T-cell (primary cell): ENCODE data around the gene CCDC148. TPM values are rescaled to one million over a fixed set of nuclear protein-coding genes. Genes with fewer than 3 reads are reported as not detected.

Experiments
- ATAC-seq, 4 experiments: fragments of 200-7000 bp in 3 of 4; fragments of 150-1000 bp in 1 of 4; cut with Tn5 transposase; replicated peaks in 1 of 4; 1 replicate in 3 of 4; 2 replicates in 1 of 4; pipeline ENCODE4 v1.10.0; 2021; ENCODE audit warnings: moderate library complexity in 3 of 4, mild to moderate bottlenecking in 2 of 4, moderate number of reproducible peaks in 1 of 4
- CTCF ChIA-PET, 2 donors: fragments of 300-600 bp; sonication (Branson Sonifier 250); formaldehyde crosslinking; loops; one replicate each; lab custom pipeline; 2022; ENCODE audit warnings: antibody characterized with exemption in 2 of 2; lab: Charles Lee
- POLR2A ChIA-PET, 2 donors: fragments of 300-600 bp; sonication (Branson Sonifier 250); formaldehyde crosslinking; loops; one replicate each; lab custom pipeline; 2022; ENCODE audit warnings: antibody characterized with exemption in 2 of 2; lab: Charles Lee
- DNase-seq, 35 experiments: peaks; one replicate each; pipeline versions ENCODE4 v3.0.0 to v3.0.0-alpha.2; 2013 to 2023
- H3K27ac ChIP-seq: one replicate; pipeline ENCODE4 v1.5.1; 2013; ENCODE audit warnings: low read length
- H3K27me3 ChIP-seq, 2 experiments: replicated peaks in 1 of 2; 1 replicate in 1 of 2; 2 replicates in 1 of 2; pipeline versions ENCODE4 v1.6.1 to v1.7.0; 2013; ENCODE audit warnings: low read length in 1 of 2, mixed read lengths in 1 of 2; ENCODE audit not compliant: control insufficient read depth in 2 of 2, insufficient read depth in 2 of 2; ENCODE audit errors: extremely low read depth in 1 of 2
- H3K36me3 ChIP-seq, 2 donors: 1 replicate in 1 of 2; 2 replicates in 1 of 2; pipeline versions ENCODE4 v1.6.1 to v1.7.0; 2013; ENCODE audit warnings: low read length in 1 of 2; ENCODE audit not compliant: control insufficient read depth in 2 of 2, insufficient read depth in 1 of 2; ENCODE audit errors: extremely low read depth in 1 of 2
- H3K4me1 ChIP-seq, 2 experiments: 1 replicate in 1 of 2; 2 replicates in 1 of 2; pipeline versions ENCODE4 v1.6.1 to v1.7.0; 2013; ENCODE audit warnings: low read length in 2 of 2, mixed read lengths in 1 of 2; ENCODE audit not compliant: insufficient read depth in 2 of 2, control insufficient read depth in 1 of 2; ENCODE audit errors: extremely low read depth in 1 of 2
- H3K4me3 ChIP-seq, 2 donors: 1 replicate in 1 of 2; 2 replicates in 1 of 2; pipeline versions ENCODE4 v1.5.1 to v1.7.0; 2013; ENCODE audit warnings: mild to moderate bottlenecking in 2 of 2, low read length in 1 of 2, moderate library complexity in 1 of 2; ENCODE audit not compliant: control insufficient read depth in 1 of 2; ENCODE audit errors: extremely low read depth in 1 of 2
- H3K9me3 ChIP-seq: 2 replicates; pipeline ENCODE4 v1.7.0; 2013
- H3K27ac Mint-ChIP-seq, 2 donors: one replicate each; pipeline ENCODE4 v1.8.0; 2020 to 2021; ENCODE audit warnings: mild to moderate bottlenecking in 2 of 2, mixed read lengths in 2 of 2
- H3K27me3 Mint-ChIP-seq, 2 donors: one replicate each; pipeline ENCODE4 v1.8.0; 2021 to 2022; ENCODE audit warnings: mixed read lengths in 2 of 2
- H3K36me3 Mint-ChIP-seq: one replicate; pipeline ENCODE4 v1.8.0; 2021; ENCODE audit warnings: mixed read lengths
- H3K4me1 Mint-ChIP-seq, 3 donors: one replicate each; pipeline ENCODE4 v1.8.0; 2020 to 2022; ENCODE audit warnings: mixed read lengths in 3 of 3, mild to moderate bottlenecking in 1 of 3
- H3K4me3 Mint-ChIP-seq, 3 donors: one replicate each; pipeline ENCODE4 v1.8.0; 2020 to 2022; ENCODE audit warnings: mild to moderate bottlenecking in 3 of 3, mixed read lengths in 3 of 3, moderate library complexity in 3 of 3
- H3K9me3 Mint-ChIP-seq, 3 donors: one replicate each; pipeline ENCODE4 v1.8.0; 2020 to 2022; ENCODE audit warnings: mixed read lengths in 3 of 3
- WGBS: methylation state at CpG from one replicate; pipeline ENCODE4 v1.1.5; 2013; ENCODE audit warnings: missing lambda C conversion rate; ENCODE audit not compliant: insufficient coverage; 5-methylcytosine and 5-hydroxymethylcytosine counted together
- total RNA-seq, 35 experiments: library from RNA in 6 of 35; stranded (reverse) in 6 of 35; fragments of 120-200 nt in 1 of 35; gene quantifications; one replicate each; pipeline versions ENCODE4 v1.2.1 to v1.2.4 and lab custom pipeline; 2013 to 2026

Gene CCDC148
- total RNA-seq, 5 donors from 2014 or later (not counting 1 experiment from before 2014, with no cell fraction given): not detected

- peaks cover 9 to 10% of the 10 kb centered on the region in 2 donors for H3K27me3 Mint-ChIP-seq
- Histone ChIP-seq H3K4me3 (no peak overlapping the region), H3K36me3 (no peaks in the 10 kb centered on the region), H3K27me3 (no peaks in the 10 kb centered on the region), H3K4me1 (no peaks in the 10 kb centered on the region), H3K9me3 (no peaks in the 10 kb centered on the region), H3K27ac (no peak overlapping the region)
- H3K4me1 Mint-ChIP-seq: peaks cover 0 to 7% (median 7%) of the 10 kb centered on the region in 3 donors
- POLR2A ChIA-PET: no interaction called here
- H3K27ac Mint-ChIP-seq: no peak overlapping the region
- no peak for ATAC-seq
- WGBS: no CpG with 5 or more reads among the region's 1 CpG
- DNase-seq: no peak
- H3K4me3 Mint-ChIP-seq: no peak overlapping the region
- CTCF ChIA-PET: no interaction called here
- no peaks in the 10 kb centered on the region for H3K36me3 Mint-ChIP-seq
- no peaks in the 10 kb centered on the region for H3K9me3 Mint-ChIP-seq
These were observed 63.9 kb downstream of the CCDC148 start for GRCh38 chr2:158392687-158393086.

DNA sequence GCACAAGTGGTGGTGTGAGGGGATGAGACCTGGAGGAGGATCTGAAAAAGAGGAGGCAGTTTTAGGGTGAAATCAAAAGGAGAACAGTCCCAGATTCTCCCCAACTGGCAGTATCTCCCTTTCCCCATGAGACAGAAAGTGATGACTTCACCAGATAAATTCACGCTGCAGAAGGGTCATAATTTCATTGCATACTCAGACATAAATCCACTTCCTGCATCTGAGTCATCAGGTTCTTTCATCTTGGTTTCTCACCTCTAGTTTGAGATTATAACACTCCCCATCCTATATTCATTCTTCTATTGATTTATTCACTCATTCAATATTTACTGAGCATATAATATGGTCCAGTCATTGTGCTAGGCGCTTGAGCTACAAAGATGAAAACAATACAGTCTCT lies 64.7 kb downstream of the CCDC148 start:
- H3K27ac Mint-ChIP-seq: no peak overlapping the region

GRCh38 chr2:158391361-158391760 lies 65.2 kb downstream of the CCDC148 start:
- Histone ChIP-seq H3K4me3 (no peak overlapping the region), H3K27ac (no peak overlapping the region), H3K27me3 (no peaks in the 10 kb centered on the region), H3K4me1 (no peaks in the 10 kb centered on the region), H3K36me3 (no peaks in the 10 kb centered on the region), H3K9me3 (no peaks in the 10 kb centered on the region)
- ChIA-PET CTCF (no interaction called here), POLR2A (no interaction called here)
- Mint-ChIP-seq H3K27ac (no peak overlapping the region), H3K27me3 (peaks cover 0 to 1% of the 10 kb centered on the region in 2 donors), H3K9me3 (no peaks in the 10 kb centered on the region), H3K4me3 (no peak overlapping the region), H3K4me1 (peaks cover 0 to 7% (median 7%) of the 10 kb centered on the region in 3 donors), H3K36me3 (no peaks in the 10 kb centered on the region)
- DNase-seq: no peak
- ATAC-seq: no peak

More for the DNA sequence above, 64.7 kb downstream of the CCDC148 start:
- H3K4me3 Mint-ChIP-seq: no peak overlapping the region
- H3K27me3 ChIP-seq: no peaks in the 10 kb centered on the region
- DNase-seq: peak in 1 of 35 experiments; percentile 14
- no peaks in the 10 kb centered on the region for H3K9me3 Mint-ChIP-seq
- no peaks in the 10 kb centered on the region for H3K36me3 ChIP-seq
- H3K4me1 ChIP-seq: no peaks in the 10 kb centered on the region
- WGBS: 0% methylated on average over 1 of the region's 2 CpGs
- ATAC-seq: peak; percentile 38 to 77 (median 60)
- no peaks in the 10 kb centered on the region for H3K36me3 Mint-ChIP-seq
- peaks cover 0 to 7% (median 7%) of the 10 kb centered on the region in 3 donors for H3K4me1 Mint-ChIP-seq
- POLR2A ChIA-PET: no interaction called here
- H3K27ac ChIP-seq: no peak overlapping the region
- H3K27me3 Mint-ChIP-seq: peaks cover 3 to 6% of the 10 kb centered on the region in 2 donors
- H3K4me3 ChIP-seq: no peak overlapping the region
- CTCF ChIA-PET: no interaction called here
- H3K9me3 ChIP-seq: no peaks in the 10 kb centered on the region

- no CpG with 5 or more reads among the region's 1 CpG for WGBS
- Histone ChIP-seq H3K27ac (no peak overlapping the region), H3K4me1 (no peaks in the 10 kb centered on the region), H3K4me3 (no peak overlapping the region), H3K27me3 (no peaks in the 10 kb centered on the region), H3K36me3 (no peaks in the 10 kb centered on the region), H3K9me3 (no peaks in the 10 kb centered on the region)
- CTCF ChIA-PET: no interaction called here
- H3K27ac Mint-ChIP-seq: no peak overlapping the region
- H3K4me3 Mint-ChIP-seq: no peak overlapping the region
- ATAC-seq (no peak), DNase-seq (no peak)
- no peaks in the 10 kb centered on the region for H3K36me3 Mint-ChIP-seq
- H3K27me3 Mint-ChIP-seq: no peaks in the 10 kb centered on the region
- POLR2A ChIA-PET: no interaction called here
- H3K4me1 Mint-ChIP-seq: peaks cover 0 to 7% (median 7%) of the 10 kb centered on the region in 3 donors
- no peaks in the 10 kb centered on the region for H3K9me3 Mint-ChIP-seq
These were observed 68.4 kb downstream of the CCDC148 start for GRCh38 chr2:158388159-158388558.

DNA sequence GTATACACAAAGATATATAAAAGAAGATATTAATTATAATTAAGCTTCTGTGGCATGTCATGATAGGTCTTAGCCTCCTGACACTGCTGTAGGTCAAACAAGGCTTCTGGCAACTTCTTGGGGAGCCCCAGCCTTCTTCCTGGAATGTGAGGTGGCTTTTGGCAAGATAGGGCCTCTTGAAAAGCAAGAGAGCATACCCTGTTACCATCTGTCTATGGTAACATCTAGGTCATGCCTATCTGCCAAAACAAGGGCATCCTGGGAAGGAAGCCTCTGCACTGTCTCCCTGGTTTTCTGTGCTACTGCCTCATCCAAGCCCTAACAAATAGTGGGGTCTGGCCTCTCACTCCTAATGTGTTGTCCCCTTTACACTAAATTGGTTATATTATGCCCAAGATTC lies 70.9 kb downstream of the CCDC148 start:
- H3K4me3 Mint-ChIP-seq: no peak overlapping the region
- Histone ChIP-seq H3K4me3 (no peak overlapping the region), H3K27ac (no peak overlapping the region), H3K36me3 (no peaks in the 10 kb centered on the region), H3K27me3 (no peaks in the 10 kb centered on the region), H3K9me3 (no peaks in the 10 kb centered on the region), H3K4me1 (no peaks in the 10 kb centered on the region)
- no peaks in the 10 kb centered on the region for H3K36me3 Mint-ChIP-seq
- no peaks in the 10 kb centered on the region for H3K4me1 Mint-ChIP-seq
- ATAC-seq (no peak), DNase-seq (no peak)
- no peaks in the 10 kb centered on the region for H3K9me3 Mint-ChIP-seq
- ChIA-PET CTCF (no interaction called here), POLR2A (no interaction called here)
- no peak overlapping the region for H3K27ac Mint-ChIP-seq
- peaks cover 0 to 3% of the 10 kb centered on the region in 2 donors for H3K27me3 Mint-ChIP-seq

- Histone ChIP-seq H3K9me3 (no peaks in the 10 kb centered on the region), H3K27ac (no peak overlapping the region), H3K4me1 (no peaks in the 10 kb centered on the region), H3K36me3 (no peaks in the 10 kb centered on the region), H3K27me3 (no peaks in the 10 kb centered on the region), H3K4me3 (no peak overlapping the region)
- H3K4me3 Mint-ChIP-seq: no peak overlapping the region
- no peaks in the 10 kb centered on the region for H3K9me3 Mint-ChIP-seq
- no peak for DNase-seq
- H3K4me1 Mint-ChIP-seq: no peaks in the 10 kb centered on the region
- WGBS: no CpG with 5 or more reads among the region's 3 CpGs
- no peaks in the 10 kb centered on the region for H3K36me3 Mint-ChIP-seq
- ChIA-PET CTCF (no interaction called here), POLR2A (no interaction called here)
- H3K27ac Mint-ChIP-seq: no peak overlapping the region
- H3K27me3 Mint-ChIP-seq: peaks cover 0 to 4% of the 10 kb centered on the region in 2 donors
- no peak for ATAC-seq
These were observed 74.6 kb downstream of the CCDC148 start for GRCh38 chr2:158381978-158382377.

- POLR2A ChIA-PET: no interaction called here
- Histone ChIP-seq H3K4me1 (no peaks in the 10 kb centered on the region), H3K36me3 (no peaks in the 10 kb centered on the region), H3K27ac (no peak overlapping the region), H3K4me3 (no peak overlapping the region), H3K27me3 (no peaks in the 10 kb centered on the region), H3K9me3 (no peaks in the 10 kb centered on the region)
- Mint-ChIP-seq H3K4me3 (no peak overlapping the region), H3K36me3 (no peaks in the 10 kb centered on the region), H3K27me3 (peaks cover 0 to 4% of the 10 kb centered on the region in 2 donors), H3K4me1 (no peaks in the 10 kb centered on the region), H3K9me3 (no peaks in the 10 kb centered on the region), H3K27ac (no peak overlapping the region)
- WGBS: no CpG with 5 or more reads among the region's 3 CpGs
- no peak for ATAC-seq
- DNase-seq: no peak
- CTCF ChIA-PET: no interaction called here
These were observed 75.3 kb downstream of the CCDC148 start for GRCh38 chr2:158381205-158381604.
